Measurements from ENCODE around the gene PSMD10.

The PSMD10 gene

GRCh38 chrX:108070891-108071290, 20.5 kb downstream of the PSMD10 start:
- DNase-seq: no peak

DNA sequence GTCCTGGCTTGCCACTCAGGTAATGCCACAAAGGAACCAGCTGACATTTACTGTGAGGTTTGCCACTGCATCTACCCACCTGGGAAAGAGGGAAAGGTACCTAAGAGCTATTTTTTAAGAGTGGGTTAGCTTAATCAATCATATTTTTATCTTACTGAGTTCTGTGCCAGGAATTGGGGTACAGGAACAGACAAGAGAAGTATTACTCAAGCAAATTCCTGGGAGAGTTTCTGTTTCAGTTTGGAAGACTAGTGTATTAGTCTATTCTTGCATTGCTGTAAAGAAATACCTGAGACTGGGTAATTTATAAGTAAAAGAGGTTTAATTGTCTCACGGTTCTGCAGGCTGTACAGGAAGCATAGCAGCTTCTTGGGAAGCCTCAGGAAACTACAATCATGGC, 23.2 kb downstream of the PSMD10 start:
- no peak for DNase-seq

- no peak for DNase-seq
These were observed 26.7 kb downstream of the PSMD10 start for GRCh38 chrX:108064613-108065012.

DNA sequence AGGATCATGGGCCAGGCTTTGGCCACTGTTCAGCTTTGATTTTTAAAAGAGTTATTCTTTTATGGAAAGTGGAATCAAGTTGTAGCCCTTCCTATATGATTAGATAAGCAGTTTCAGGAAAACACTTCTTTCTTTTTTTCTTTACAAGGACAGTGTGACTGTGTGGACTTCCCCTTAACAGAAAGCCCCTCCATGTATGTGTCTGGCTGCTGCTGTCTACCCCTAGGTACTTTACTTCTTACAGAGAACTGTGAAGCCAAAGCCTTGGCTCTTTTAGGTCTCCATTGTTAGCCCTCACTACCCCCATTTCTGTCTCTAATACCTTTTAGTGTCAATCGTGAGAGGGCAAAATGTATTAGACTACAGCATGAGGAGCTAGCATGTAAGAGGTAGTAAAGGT, 27.3 kb downstream of the PSMD10 start:
- no peak for DNase-seq

DNA sequence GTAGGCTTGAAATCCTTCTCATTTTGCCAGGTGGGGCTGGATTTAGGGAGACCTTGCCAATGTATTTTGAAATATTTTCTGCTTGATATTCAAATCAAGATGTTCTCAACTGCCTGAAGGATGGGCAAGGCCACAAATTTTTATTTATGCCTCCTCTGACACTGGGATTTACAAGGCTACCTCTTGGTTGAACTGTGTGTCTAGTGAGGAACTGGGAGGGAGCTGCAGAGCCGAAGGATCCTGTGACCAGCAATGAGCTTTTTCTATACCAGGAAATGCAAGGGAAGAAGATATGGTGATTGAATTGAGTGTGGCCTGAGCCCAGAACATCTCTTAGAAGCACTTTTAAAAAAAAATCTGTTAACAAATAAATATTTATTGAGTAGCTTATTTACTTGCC, 31.5 kb downstream of the PSMD10 start:
- DNase-seq: no peak

- no peak for DNase-seq
These were observed 35.8 kb downstream of the PSMD10 start for GRCh38 chrX:108055546-108055945.

DNA sequence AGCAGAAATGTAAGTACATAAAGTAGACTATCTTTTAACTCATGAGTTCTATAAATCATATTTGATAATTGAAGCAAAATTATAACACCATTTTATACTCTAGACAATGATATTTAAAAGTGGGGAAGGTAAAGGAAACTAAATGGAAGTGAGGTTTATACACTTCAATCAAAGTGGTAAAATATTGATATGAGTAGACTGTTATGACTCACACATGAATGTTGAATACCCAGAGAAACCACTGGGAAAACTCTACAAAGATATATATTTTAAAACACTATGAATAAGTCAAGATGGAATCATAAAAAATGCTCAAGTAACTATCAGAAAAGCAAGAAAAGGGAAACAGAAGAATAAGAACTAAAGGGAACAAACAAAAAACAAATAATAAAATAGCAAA, 38.1 kb downstream of the PSMD10 start:
- no peak for DNase-seq

GRCh38 chrX:108049649-108050048, 41.7 kb downstream of the PSMD10 start:
- no peak for DNase-seq

DNA sequence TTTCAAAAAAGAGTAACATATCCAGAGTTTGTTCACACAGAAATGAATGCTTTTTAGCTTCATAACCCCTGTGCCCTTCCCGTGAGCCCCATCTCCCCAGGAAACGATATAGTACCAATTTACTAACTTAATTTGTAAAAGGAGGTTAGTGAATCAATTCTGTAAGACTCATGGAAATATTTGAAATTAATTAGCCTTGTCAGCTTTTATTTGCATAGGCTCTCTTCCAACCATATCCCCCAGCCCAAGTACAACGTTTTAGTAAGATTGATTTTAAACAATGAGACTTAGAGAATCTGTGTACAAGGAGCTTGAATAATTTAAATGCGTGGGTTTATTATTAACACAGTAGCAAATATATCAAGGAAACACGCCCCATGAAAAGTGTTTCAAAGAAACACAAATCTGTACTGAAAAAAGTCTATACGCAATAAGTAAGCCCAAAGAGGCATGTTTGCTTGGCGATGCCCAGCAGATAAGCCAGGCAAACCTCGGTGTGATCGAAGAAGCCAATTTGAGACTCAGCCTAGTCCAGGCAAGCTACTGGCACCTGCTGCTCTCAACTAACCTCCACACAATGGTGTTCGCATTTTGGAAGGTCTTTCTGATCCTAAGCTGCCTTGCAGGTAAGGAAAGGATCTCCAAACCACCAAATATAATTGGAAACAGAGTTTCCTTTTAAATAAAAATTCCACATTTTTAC, 46.6 kb downstream of the PSMD10 start, which contains the start of gene VSIG1:
TSS of gene VSIG1 (plus strand) at position 512 of the 703 bp plus-strand sequence. CDS start at position 578, 66 bp downstream.
- no peak for DNase-seq

GRCh38 chrX:108036298-108036973, 54.9 kb downstream of the PSMD10 start:
- no peak for DNase-seq

GRCh38 chrX:108034725-108035124, 56.6 kb downstream of the PSMD10 start:
- no peak for DNase-seq

All from NCI-H1417 treated with DMSO at 0.1 percent for 48 hours (cell line).